Gastrocnemius medialis (tissue), 4 donors: ENCODE data around the gene NNT.

Source experiments
- POLR2A ChIP-seq, 2 donors: fragments of 450-650 bp; IDR thresholded peaks; one replicate each; pipeline ENCODE4 v1.6.1; 2017; ENCODE audit warnings: antibody characterized with exemption in 2 of 2, mild to moderate bottlenecking in 2 of 2, moderate library complexity in 2 of 2
- TF ChIP-seq, protein P1 (sequence below), 5 experiments: fragments of 450-650 bp in 3 of 5; fragments of 200-600 bp in 2 of 5; sonication (generic) in 2 of 5; IDR thresholded peaks in 4 of 5; conservative IDR thresholded peaks in 1 of 5; 1 replicate in 4 of 5; 2 replicates in 1 of 5; pipeline ENCODE4 v1.5.1; 2016 to 2019; ENCODE audit warnings: antibody characterized with exemption in 5 of 5, mild to moderate bottlenecking in 3 of 5, moderate library complexity in 3 of 5

DNA sequence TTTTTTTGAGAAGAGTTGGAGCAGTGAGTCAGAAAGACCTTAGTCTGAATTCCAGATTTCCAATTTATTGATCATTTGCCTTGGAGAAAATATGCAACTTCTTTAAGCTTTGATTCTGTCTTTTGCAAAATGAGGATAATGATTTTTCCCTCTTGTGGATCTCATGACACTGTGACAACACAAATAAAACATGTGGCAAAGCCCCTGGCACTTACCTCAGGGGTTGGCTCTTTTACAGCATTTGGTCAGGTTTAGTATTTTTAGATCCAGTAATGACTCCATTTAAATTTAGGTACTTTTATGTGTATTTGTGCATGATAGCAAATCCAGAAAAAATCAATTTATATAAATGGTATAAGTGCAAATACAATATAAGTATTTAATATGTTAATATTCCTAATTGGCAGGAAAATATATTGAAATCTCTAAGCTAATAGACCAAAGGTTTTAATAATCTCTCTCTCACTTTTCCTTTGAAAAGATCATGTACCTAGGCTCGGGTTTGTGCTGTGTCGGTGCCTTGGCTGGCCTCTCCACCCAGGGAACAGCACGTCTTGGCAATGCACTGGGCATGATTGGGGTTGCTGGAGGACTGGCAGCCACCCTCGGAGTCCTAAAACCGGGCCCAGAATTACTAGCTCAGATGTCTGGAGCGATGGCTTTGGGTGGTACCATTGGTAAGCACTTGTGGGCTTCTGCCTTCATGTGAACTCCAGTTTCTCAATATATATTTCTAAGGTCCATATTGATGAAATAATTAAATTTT lies 49.7 kb downstream of the NNT start:
- TF ChIP-seq, protein P1, sequence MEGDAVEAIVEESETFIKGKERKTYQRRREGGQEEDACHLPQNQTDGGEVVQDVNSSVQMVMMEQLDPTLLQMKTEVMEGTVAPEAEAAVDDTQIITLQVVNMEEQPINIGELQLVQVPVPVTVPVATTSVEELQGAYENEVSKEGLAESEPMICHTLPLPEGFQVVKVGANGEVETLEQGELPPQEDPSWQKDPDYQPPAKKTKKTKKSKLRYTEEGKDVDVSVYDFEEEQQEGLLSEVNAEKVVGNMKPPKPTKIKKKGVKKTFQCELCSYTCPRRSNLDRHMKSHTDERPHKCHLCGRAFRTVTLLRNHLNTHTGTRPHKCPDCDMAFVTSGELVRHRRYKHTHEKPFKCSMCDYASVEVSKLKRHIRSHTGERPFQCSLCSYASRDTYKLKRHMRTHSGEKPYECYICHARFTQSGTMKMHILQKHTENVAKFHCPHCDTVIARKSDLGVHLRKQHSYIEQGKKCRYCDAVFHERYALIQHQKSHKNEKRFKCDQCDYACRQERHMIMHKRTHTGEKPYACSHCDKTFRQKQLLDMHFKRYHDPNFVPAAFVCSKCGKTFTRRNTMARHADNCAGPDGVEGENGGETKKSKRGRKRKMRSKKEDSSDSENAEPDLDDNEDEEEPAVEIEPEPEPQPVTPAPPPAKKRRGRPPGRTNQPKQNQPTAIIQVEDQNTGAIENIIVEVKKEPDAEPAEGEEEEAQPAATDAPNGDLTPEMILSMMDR (IDR thresholded peaks at IDR 0.05 in 4 of 5, conservative IDR thresholded peaks at IDR 0.05 in 1 of 5), result no peak
- no peak for TF ChIP-seq POLR2A (IDR thresholded peaks at IDR 0.05)
